Heart left ventricle (tissue), 16 donors: ENCODE measurements around the gene FGF2. TPM values are rescaled to one million over a fixed set of nuclear protein-coding genes. Genes with fewer than 3 reads are reported as not detected.

Experiments
- ATAC-seq, 4 donors: fragments of 200-7000 bp; cut with Tn5 transposase; one replicate each; pipeline ENCODE4 v1.9.1; 2020 to 2022; ENCODE audit warnings: moderate library complexity in 4 of 4, mild to moderate bottlenecking in 3 of 4, moderate number of reproducible peaks in 1 of 4
- DNase-seq, 5 donors: peaks; one replicate each; pipeline ENCODE4 v3.0.0-alpha.2; 2020
- H3K27ac ChIP-seq, 12 donors: fragments of 200-600 bp; sonication (generic) in 4 of 12; one replicate each; pipeline versions ENCODE4 v1.5.0 to v1.8.0; 2016 to 2022; ENCODE audit warnings: mild to moderate bottlenecking in 2 of 12
- H3K27me3 ChIP-seq, 9 donors: fragments of 200-600 bp; sonication (generic) in 2 of 9; one replicate each; pipeline versions ENCODE4 v1.5.1 to v1.8.0; 2016 to 2022; ENCODE audit warnings: mild to moderate bottlenecking in 3 of 9
- H3K36me3 ChIP-seq, 9 donors: fragments of 200-600 bp; sonication (generic) in 2 of 9; one replicate each; pipeline versions ENCODE4 v1.5.0 to v1.8.0; 2018 to 2022; ENCODE audit warnings: mild to moderate bottlenecking in 2 of 9
- H3K4me1 ChIP-seq, 12 donors: fragments of 200-600 bp; sonication (generic) in 4 of 12; one replicate each; pipeline versions ENCODE4 v1.5.0 to v1.8.0; 2016 to 2022; ENCODE audit warnings: mild to moderate bottlenecking in 3 of 12
- H3K4me3 ChIP-seq, 12 donors: fragments of 200-600 bp; sonication (generic) in 4 of 12; one replicate each; pipeline versions ENCODE4 v1.5.0 to v1.8.0; 2017 to 2022; ENCODE audit warnings: mild to moderate bottlenecking in 9 of 12, moderate library complexity in 4 of 12
- H3K9me3 ChIP-seq, 12 donors: fragments of 200-600 bp; sonication (generic) in 4 of 12; one replicate each; pipeline versions ENCODE4 v1.5.0 to v1.8.0; 2016 to 2022; ENCODE audit warnings: mild to moderate bottlenecking in 1 of 12
- CTCF ChIP-seq, 12 donors: fragments of 200-600 bp; sonication (generic) in 4 of 12; IDR thresholded peaks; one replicate each; pipeline versions ENCODE4 v1.5.0 to v1.8.0; 2018 to 2022; ENCODE audit warnings: antibody characterized with exemption in 12 of 12, mild to moderate bottlenecking in 5 of 12
- POLR2A ChIP-seq, 2 donors: fragments of 450-650 bp; IDR thresholded peaks; one replicate each; pipeline ENCODE4 v1.6.1; 2017; ENCODE audit warnings: antibody characterized with exemption in 2 of 2, mild to moderate bottlenecking in 2 of 2, moderate library complexity in 2 of 2
- WGBS, 4 donors: extraction: QIAGEN DNeasy Blood & Tissue Kit in 2 of 4; methylation state at CpG; one replicate each; pipeline versions ENCODE4 v1.1.5 to v1.1.7; 2013 to 2018; 5-methylcytosine and 5-hydroxymethylcytosine counted together
- intact Hi-C, 10 donors: fragments of 100-400 bp; cut with DNase I; formaldehyde crosslinking; loops; one replicate each; pipeline versions ENCODE4 v1.11.1 to v1.14.2; 2022
- polyA plus RNA-seq, 2 donors: library from polyadenylated mRNA; stranded (reverse); fragments of 200-250 nt; gene quantifications; one replicate each; pipeline ENCODE4 v1.2.3, GENCODE V29; 2013
- total RNA-seq, 9 donors: library from RNA; depleted of rRNA in 2 of 9; stranded (reverse); fragments of >200 nt in 2 of 9; fragmentation: NEBNext Ultra II Directional in 3 of 9; extraction: Animal tissue kit (Norgen Biotek cat#: 25700) in 3 of 9; gene quantifications; one replicate each; pipeline versions ENCODE4 v1.1.0 to v1.2.4, GENCODE V29; 2016 to 2023
- donor health status: ischemic (EF 13 %, LVEDD 7.1; RV severe dilation, severe dysfunction).
- donor health status: healthy with polysubstance abuse.
- donor health status: DM: no; HTN: yes; CAD: no.
- donor health status: DM: no; HTN: no; CAD: no.
- donor health status: ischemic (EF 25% LVEDD 6.9; RV normal size, moderate dysfunction).
- donor health status: ischemic (EF 25% LVEDD 5.7; RV mildly dilated, moderate dysfunction).
- donor health status: healthy.
- donor health status: DM: yes; HTN: yes; CAD: no.
- donor health status: ischemic (EF 35%, LVEDD 5.7; RV mildly dilated, moderate dysfunction).
- donor health status: nonischemic (EF 11% LVEDD 7.7; RV severe dilation, severe dysfunction).
- donor health status: DM: yes; HTN: yes; CAD: no.
- donor health status: PGD.
- donor health status: ischemic (EF 29% LVEDD 5.4; RV normal size, mild dysfunction).
- donor health status: nonischemic (EF 23%, LVEDD 6.1; RV moderate dilation, normal function).

The FGF2 gene
- total and polyA plus RNA-seq, 11 donors: 2.2 to 14.4 (median 5.9) TPM

- Histone ChIP-seq H3K4me1 (peaks cover 0 to 1% (median 0%) of the 10 kb centered on the region in 12 donors), H3K27me3 (peaks cover 0 to 3% (median 0%) of the 10 kb centered on the region in 9 donors), H3K36me3 (no peaks in the 10 kb centered on the region), H3K27ac (no peak overlapping the region), H3K4me3 (no peak overlapping the region), H3K9me3 (no peaks in the 10 kb centered on the region)
- TF ChIP-seq CTCF (IDR thresholded peaks at IDR 0.05): no peak
- TF ChIP-seq POLR2A (IDR thresholded peaks at IDR 0.05): no peak
- 86 to 100% (median 97%) methylated on average over 1 of the region's 1 CpG for WGBS, 4 donors
- DNase-seq (no peak), ATAC-seq (no peak)
- intact Hi-C loops: loop anchor here in 5 of 10 donors (5.0 to 10.0 kb wide), 6 partner anchors 34 to 104 kb away; partner anchors contain the start of gene NUDT6 (in 1 of the 5)
Observed at GRCh38 chr4:122821092-122821491, 5.5 kb upstream of the FGF2 start.

GRCh38 chr4:122822466-122822865 lies 4.2 kb upstream of the FGF2 start:
- ATAC-seq (no peak), DNase-seq (no peak)
- Histone ChIP-seq H3K9me3 (no peaks in the 10 kb centered on the region), H3K27me3 (peaks cover 0 to 14% (median 0%) of the 10 kb centered on the region in 9 donors), H3K27ac (no peak overlapping the region), H3K4me1 (peaks cover 0 to 5% (median 0%) of the 10 kb centered on the region in 12 donors), H3K4me3 (no peak overlapping the region), H3K36me3 (no peaks in the 10 kb centered on the region)
- no peak for TF ChIP-seq POLR2A (IDR thresholded peaks at IDR 0.05)
- WGBS, 4 donors: 95 to 98% (median 96%) methylated on average over 2 of the region's 2 CpGs
- intact Hi-C loops: loop anchor here in 5 of 10 donors (5.0 to 10.0 kb wide), 6 partner anchors 35 to 102 kb away; partner anchors contain the start of gene NUDT6 (in 1 of the 5)

- Histone ChIP-seq H3K4me3 (no peak overlapping the region), H3K9me3 (no peaks in the 10 kb centered on the region), H3K27me3 (peaks cover 0 to 24% (median 0%) of the 10 kb centered on the region in 9 donors), H3K27ac (no peak overlapping the region), H3K4me1 (peaks cover 0 to 12% (median 0%) of the 10 kb centered on the region in 12 donors), H3K36me3 (no peaks in the 10 kb centered on the region)
- DNase-seq (no peak), ATAC-seq (no peak)
- intact Hi-C loops: loop anchor here in 5 of 10 donors (5.0 to 10.0 kb wide), 6 partner anchors 36 to 101 kb away; partner anchors contain the start of gene NUDT6 (in 1 of the 5)
- TF ChIP-seq CTCF (IDR thresholded peaks at IDR 0.05) (no peak), POLR2A (IDR thresholded peaks at IDR 0.05) (no peak)
- 65 to 84% (median 73%) methylated on average over 2 of the region's 2 CpGs for WGBS, 4 donors
Observed at GRCh38 chr4:122823476-122823875, 3.2 kb upstream of the FGF2 start.

- H3K27ac ChIP-seq: no peak overlapping the region
- H3K9me3 ChIP-seq: no peaks in the 10 kb centered on the region
- TF ChIP-seq CTCF (IDR thresholded peaks at IDR 0.05): no peak
- no peak for TF ChIP-seq POLR2A (IDR thresholded peaks at IDR 0.05)
- peaks cover 0 to 14% (median 0%) of the 10 kb centered on the region in 12 donors for H3K4me1 ChIP-seq
- 86 to 92% (median 88%) methylated on average over 2 of the region's 2 CpGs for WGBS, 4 donors
- intact Hi-C loops: loop anchor here in 8 of 10 donors (5.0 to 10.0 kb wide), 10 partner anchors 37 to 100 kb away; partner anchors contain the start of gene NUDT6 (in 2 of the 8)
- no peak overlapping the region for H3K4me3 ChIP-seq
- peaks cover 0 to 33% (median 0%) of the 10 kb centered on the region in 9 donors for H3K27me3 ChIP-seq
- no peaks in the 10 kb centered on the region for H3K36me3 ChIP-seq
- ATAC-seq (no peak), DNase-seq (no peak)
Observed at GRCh38 chr4:122824616-122825015, 2.0 kb upstream of the FGF2 start.
